HG02981 (cell line): Measurements from ENCODE around the gene SEMA5B.

ENCODE experiments used
- ATAC-seq: cut with Tn5 transposase; IDR thresholded peaks from one replicate; pipeline ENCODE4 v1.9.1; 2021; ENCODE audit warnings: mild to moderate bottlenecking, moderate library complexity; ENCODE audit not compliant: unreplicated experiment

The SEMA5B gene

GRCh38 chr3:122947738-122948137 is 79.8 kb downstream of the SEMA5B start:
- ATAC-seq: no peak

- no peak for ATAC-seq
These were observed 80.4 kb downstream of the SEMA5B start for GRCh38 chr3:122947196-122947595.

- no peak for ATAC-seq
These were observed 81.4 kb downstream of the SEMA5B start for GRCh38 chr3:122946185-122946584.

GRCh38 chr3:122945230-122945629 is 82.3 kb downstream of the SEMA5B start:
- ATAC-seq: no peak

- no peak for ATAC-seq
These were observed 82.8 kb downstream of the SEMA5B start for GRCh38 chr3:122944671-122945161.

- ATAC-seq: no peak
These were observed 83.8 kb downstream of the SEMA5B start for GRCh38 chr3:122943828-122944190.

GRCh38 chr3:122942937-122943827 is 84.4 kb downstream of the SEMA5B start:
- no peak for ATAC-seq

GRCh38 chr3:122942239-122942638 is 85.3 kb downstream of the SEMA5B start:
- ATAC-seq: no peak

GRCh38 chr3:122941228-122942206 is 86.0 kb downstream of the SEMA5B start:
- no peak for ATAC-seq

GRCh38 chr3:122940628-122941086 is 86.9 kb downstream of the SEMA5B start:
- no peak for ATAC-seq

- no peak for ATAC-seq
These were observed 88.7 kb downstream of the SEMA5B start for GRCh38 chr3:122938783-122939425.

- ATAC-seq: no peak
These were observed 89.8 kb downstream of the SEMA5B start for GRCh38 chr3:122937745-122938144.

GRCh38 chr3:122936986-122937385 is 90.6 kb downstream of the SEMA5B start:
- no peak for ATAC-seq

- ATAC-seq: no peak
These were observed 91.2 kb downstream of the SEMA5B start for GRCh38 chr3:122936335-122936734.

GRCh38 chr3:122934251-122934650 is 93.3 kb downstream of the SEMA5B start:
- ATAC-seq: no peak

GRCh38 chr3:122932251-122932967 is 95.2 kb downstream of the SEMA5B start:
- no peak for ATAC-seq

- no peak for ATAC-seq
These were observed 95.9 kb downstream of the SEMA5B start for GRCh38 chr3:122931636-122932035.

- ATAC-seq: no peak
These were observed 97.2 kb downstream of the SEMA5B start for GRCh38 chr3:122930063-122930997.
